Measurements from ENCODE around the gene CASP10. TPM values are rescaled to one million over a fixed set of nuclear protein-coding genes. Genes with fewer than 3 reads are reported as not detected.

Gene CASP10
- total RNA-seq, 2 experiments from 2014 or later, result 40.7 to 42.8 TPM

DNA sequence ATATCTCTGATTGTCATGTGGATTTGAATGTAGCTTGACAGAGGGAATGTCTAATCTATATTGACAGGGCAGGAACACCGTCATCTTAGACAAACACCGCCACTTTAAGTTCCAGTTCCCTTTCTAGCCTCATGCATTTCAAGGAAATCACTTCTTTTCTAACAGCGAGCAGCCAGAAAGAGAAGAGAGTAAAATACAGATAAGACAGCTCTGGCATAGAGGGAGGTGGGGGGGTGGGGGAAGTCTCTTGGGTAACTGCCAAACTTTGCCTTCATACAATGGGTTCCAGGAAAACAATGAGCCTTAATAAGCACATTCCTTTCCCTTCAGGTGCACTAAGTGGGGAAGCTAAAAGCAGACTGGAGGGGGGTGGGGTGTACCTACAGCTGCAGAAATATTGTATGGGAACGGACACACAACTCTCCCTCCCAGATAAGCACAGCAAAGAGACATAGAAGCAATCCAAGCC, 37.2 kb downstream of the CASP10 start:
- DNase-seq (no peak), ATAC-seq (no peak)
- H3K4me3 Mint-ChIP-seq, result no peak overlapping the region
- peaks cover 66% of the 10 kb centered on the region for H3K36me3 Mint-ChIP-seq (ENCODE audit: low read depth)
- H3K27ac Mint-ChIP-seq, result peak overlapping the region; percentile 39
- ChIA-PET CTCF (interaction anchor here (1.0 to 6.3 kb wide), 5 partner anchors 8 to 319 kb away, joined by 3 to 72 read pairs (median 4); partner anchors contain the start of gene CASP10), POLR2A (interaction anchor here (1.4 to 1.9 kb wide), 2 partner anchors 12 to 13 kb away, joined by 3 to 6 read pairs; no protein-coding TSS in a partner anchor)
- H3K9me3 Mint-ChIP-seq (ENCODE audit: insufficient read depth), result no peaks in the 10 kb centered on the region
- H3K27me3 Mint-ChIP-seq (ENCODE audit: low read depth), result no peaks in the 10 kb centered on the region
- H3K4me1 Mint-ChIP-seq (ENCODE audit: low read depth), result peaks cover 39% of the 10 kb centered on the region

- H3K9me3 Mint-ChIP-seq (ENCODE audit: insufficient read depth), result no peaks in the 10 kb centered on the region
- POLR2A ChIA-PET, result interaction anchor here (1.0 kb wide), 1 partner anchor 41 kb away, joined by 4 read pairs; the partner anchor contains the start of gene CASP10
- peak; percentile 46 for ATAC-seq
- peak overlapping the region; percentile 23 for H3K4me3 Mint-ChIP-seq
- H3K36me3 Mint-ChIP-seq (ENCODE audit: low read depth), result peaks cover 49% of the 10 kb centered on the region
- no peak for DNase-seq
- H3K27ac Mint-ChIP-seq, result peak overlapping the region; percentile 78
- H3K27me3 Mint-ChIP-seq (ENCODE audit: low read depth), result no peaks in the 10 kb centered on the region
- H3K4me1 Mint-ChIP-seq (ENCODE audit: low read depth), result peaks cover 44% of the 10 kb centered on the region
- CTCF ChIA-PET, result interaction anchor here (1.1 to 6.3 kb wide), 5 partner anchors 9 to 46 kb away, joined by 4 to 72 read pairs (median 7); partner anchors contain the start of gene CASP10
These were observed 40.4 kb downstream of the CASP10 start for GRCh38 chr2:201223089-201224073.

GRCh38 chr2:201228271-201228911, 45.5 kb downstream of the CASP10 start:
- Mint-ChIP-seq H3K9me3 (ENCODE audit: insufficient read depth) (no peaks in the 10 kb centered on the region), H3K4me1 (ENCODE audit: low read depth) (peaks cover 49% of the 10 kb centered on the region), H3K27me3 (ENCODE audit: low read depth) (no peaks in the 10 kb centered on the region), H3K4me3 (peak overlapping the region; percentile 34), H3K27ac (peak overlapping the region; percentile 78), H3K36me3 (ENCODE audit: low read depth) (peaks cover 8% of the 10 kb centered on the region)
- POLR2A ChIA-PET, result interaction anchor here (1.1 to 1.8 kb wide), 2 partner anchors 32 to 45 kb away, joined by 4 read pairs; partner anchors contain the start of genes CASP10 and CASP8
- ATAC-seq (no peak), DNase-seq (no peak)
- CTCF ChIA-PET, result interaction anchor here (1.3 to 3.9 kb wide), 3 partner anchors 33 to 51 kb away, joined by 3 to 36 read pairs (median 7); partner anchors contain the start of gene CASP10

GRCh38 chr2:201228912-201229290, 46.0 kb downstream of the CASP10 start:
- POLR2A ChIA-PET, result interaction anchor here (1.1 to 2.0 kb wide), 2 partner anchors 31 to 46 kb away, joined by 4 to 8 read pairs; partner anchors contain the start of genes CASP10 and CASP8
- H3K4me1 Mint-ChIP-seq (ENCODE audit: low read depth), result peaks cover 46% of the 10 kb centered on the region

GRCh38 chr2:201231781-201232466, 49.0 kb downstream of the CASP10 start:
- POLR2A ChIA-PET, result interaction anchor here (0.8 to 7.1 kb wide), 21 partner anchors 12 to 344 kb away, joined by 3 to 221 read pairs (median 6); partner anchors contain the start of genes CASP10, CASP8, CFLAR and NIF3L1

More at GRCh38 chr2:201228912-201229290, 46.0 kb downstream of the CASP10 start:
- peaks cover 9% of the 10 kb centered on the region for H3K36me3 Mint-ChIP-seq (ENCODE audit: low read depth)
- CTCF ChIA-PET, result interaction anchor here (1.0 to 3.9 kb wide), 5 partner anchors 24 to 51 kb away, joined by 3 to 36 read pairs (median 4); partner anchors contain the start of gene CASP10
- peak overlapping the region; percentile 78 for H3K27ac Mint-ChIP-seq
- no peak for ATAC-seq
- H3K9me3 Mint-ChIP-seq (ENCODE audit: insufficient read depth), result no peaks in the 10 kb centered on the region
- DNase-seq, result peak; percentile 41
- no peaks in the 10 kb centered on the region for H3K27me3 Mint-ChIP-seq (ENCODE audit: low read depth)
- peak overlapping the region; percentile 34 for H3K4me3 Mint-ChIP-seq

DNA sequence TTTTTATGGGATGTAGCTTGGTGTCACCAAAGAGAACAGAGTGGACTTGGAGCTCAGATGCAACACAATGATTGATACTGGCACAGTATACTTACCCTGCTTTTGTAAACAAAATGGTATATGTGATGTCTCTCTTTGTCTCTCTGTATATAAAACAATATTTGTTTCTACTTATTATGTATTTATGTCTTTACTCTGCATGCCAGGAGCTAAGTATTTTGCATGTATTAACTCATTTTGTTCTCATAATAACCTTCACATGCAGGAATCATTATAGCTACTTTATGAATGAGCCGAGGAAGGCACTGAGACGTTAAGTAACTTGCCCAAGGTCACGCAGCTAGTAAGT, 49.5 kb downstream of the CASP10 start:
- ChIA-PET POLR2A (interaction anchor here (0.8 to 7.1 kb wide), 25 partner anchors 12 to 519 kb away, joined by 3 to 221 read pairs (median 6); partner anchors contain the start of genes CASP10, CASP8, CFLAR and CLK1), CTCF (interaction anchor here (0.6 to 4.6 kb wide), 66 partner anchors 10 to 936 kb away, joined by 3 to 455 read pairs (median 6); partner anchors contain the start of genes ALS2, CASP10, CASP8 and CFLAR)
- DNase-seq (no peak), ATAC-seq (no peak)
- peak overlapping the region; percentile 98 for H3K4me3 Mint-ChIP-seq
- no peaks in the 10 kb centered on the region for H3K27me3 Mint-ChIP-seq (ENCODE audit: low read depth)
- H3K36me3 Mint-ChIP-seq (ENCODE audit: low read depth), result peaks cover 27% of the 10 kb centered on the region
- H3K9me3 Mint-ChIP-seq (ENCODE audit: insufficient read depth), result no peaks in the 10 kb centered on the region
- peaks cover 57% of the 10 kb centered on the region for H3K4me1 Mint-ChIP-seq (ENCODE audit: low read depth)
- peak overlapping the region; percentile 89 for H3K27ac Mint-ChIP-seq

More at GRCh38 chr2:201231781-201232466, 49.0 kb downstream of the CASP10 start:
- CTCF ChIA-PET, result interaction anchor here (0.6 to 4.6 kb wide), 67 partner anchors 10 to 936 kb away, joined by 3 to 455 read pairs (median 6); partner anchors contain the start of genes ALS2, CASP10, CASP8 and CFLAR
- ATAC-seq (peak; percentile 55), DNase-seq (peak; percentile 96)
- H3K4me3 Mint-ChIP-seq, result peak overlapping the region; percentile 98
- H3K27ac Mint-ChIP-seq, result peak overlapping the region; percentile 89
- H3K9me3 Mint-ChIP-seq (ENCODE audit: insufficient read depth), result no peaks in the 10 kb centered on the region
- no peaks in the 10 kb centered on the region for H3K27me3 Mint-ChIP-seq (ENCODE audit: low read depth)
- peaks cover 23% of the 10 kb centered on the region for H3K36me3 Mint-ChIP-seq (ENCODE audit: low read depth)
- peaks cover 53% of the 10 kb centered on the region for H3K4me1 Mint-ChIP-seq (ENCODE audit: low read depth)

DNA sequence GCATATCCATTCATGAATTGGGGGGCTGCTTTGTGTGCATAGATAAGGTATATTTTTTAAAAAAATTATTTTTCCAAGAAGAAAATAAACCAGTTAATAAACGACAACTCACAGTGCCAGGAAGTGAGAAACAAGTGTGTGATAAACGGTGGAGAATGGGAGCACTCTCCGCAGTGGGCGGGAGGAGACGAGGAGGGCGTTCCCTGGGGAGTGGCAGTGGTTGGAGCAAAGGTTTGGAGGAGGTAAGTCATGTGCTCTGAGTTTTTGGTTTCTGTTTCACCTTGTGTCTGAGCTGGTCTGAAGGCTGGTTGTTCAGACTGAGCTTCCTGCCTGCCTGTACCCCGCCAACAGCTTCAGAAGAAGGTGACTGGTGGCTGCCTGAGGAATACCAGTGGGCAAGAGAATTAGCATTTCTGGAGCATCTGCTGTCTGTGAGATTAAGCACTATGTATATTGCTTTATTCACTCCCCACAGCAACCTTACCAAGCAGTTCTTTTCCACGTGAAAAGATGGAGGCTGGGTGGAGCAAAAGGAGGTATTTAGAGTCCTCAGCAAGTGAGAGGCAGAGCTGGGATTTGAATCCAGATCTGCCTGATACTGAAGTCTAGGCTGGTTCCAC, 50.4 kb downstream of the CASP10 start:
- Mint-ChIP-seq H3K27ac (peak overlapping the region; percentile 96), H3K4me1 (ENCODE audit: low read depth) (peaks cover 60% of the 10 kb centered on the region), H3K27me3 (ENCODE audit: low read depth) (no peaks in the 10 kb centered on the region), H3K4me3 (peak overlapping the region; percentile 98), H3K9me3 (ENCODE audit: insufficient read depth) (no peaks in the 10 kb centered on the region), H3K36me3 (ENCODE audit: low read depth) (peaks cover 35% of the 10 kb centered on the region)
- DNase-seq (peak; percentile 94), ATAC-seq (peak; percentile 92)
- CTCF ChIA-PET, result interaction anchor here (0.8 to 4.6 kb wide), 35 partner anchors 9 to 520 kb away, joined by 3 to 455 read pairs (median 9); partner anchors contain the start of genes CASP10, CASP8, CFLAR and CLK1
- POLR2A ChIA-PET, result interaction anchor here (0.6 to 7.1 kb wide), 29 partner anchors 13 to 1037 kb away, joined by 3 to 221 read pairs (median 5); partner anchors contain the start of genes ALS2, CASP10, CASP8 and CFLAR

DNA sequence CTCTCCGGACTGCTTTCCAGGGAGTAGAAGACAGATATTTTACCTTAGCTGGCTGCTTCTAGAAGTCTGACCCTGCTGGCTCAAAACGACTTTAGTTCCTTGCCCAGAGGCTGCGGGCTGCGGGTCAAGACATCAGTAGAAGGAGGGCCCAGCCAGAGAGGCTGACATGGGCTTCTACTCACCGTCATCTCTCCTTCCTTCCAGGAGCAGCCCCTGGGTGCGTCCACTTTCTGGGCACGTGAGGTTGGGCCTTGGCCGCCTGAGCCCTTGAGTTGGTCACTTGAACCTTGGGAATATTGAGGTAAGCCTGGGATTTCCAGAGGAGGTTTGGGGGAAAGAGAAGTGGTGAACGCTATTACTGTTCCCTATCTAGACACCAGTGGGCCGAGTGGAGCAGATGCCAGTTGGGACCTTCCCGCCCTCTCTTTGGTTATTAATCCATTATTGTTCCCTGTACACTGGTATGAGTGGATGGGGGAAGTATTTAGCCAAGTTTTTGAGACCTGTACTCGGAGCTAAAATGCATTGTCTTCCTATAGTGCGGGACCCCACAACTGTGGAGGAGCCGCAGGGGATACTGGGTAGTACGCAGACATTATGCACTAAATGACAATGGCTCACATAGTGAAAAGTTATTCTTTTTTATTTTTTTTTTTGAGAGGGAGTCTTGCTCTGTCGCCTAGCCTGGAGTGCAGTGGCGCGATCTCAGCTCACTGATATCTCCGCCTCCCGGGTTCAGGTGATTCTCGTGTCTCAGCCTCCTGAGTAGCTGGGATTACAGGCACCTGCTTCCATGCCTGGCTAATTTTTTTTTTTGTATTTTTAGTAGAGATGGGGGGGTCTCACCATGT, 51.1 kb downstream of the CASP10 start:
- H3K9me3 Mint-ChIP-seq (ENCODE audit: insufficient read depth), result no peaks in the 10 kb centered on the region
- POLR2A ChIA-PET, result interaction anchor here (0.6 to 7.1 kb wide), 28 partner anchors 13 to 1036 kb away, joined by 3 to 221 read pairs (median 4); partner anchors contain the start of genes ALS2, CASP10, CASP8 and CFLAR
- peaks cover 53% of the 10 kb centered on the region for H3K4me1 Mint-ChIP-seq (ENCODE audit: low read depth)

GRCh38 chr2:201234663-201235135, 51.8 kb downstream of the CASP10 start:
- peaks cover 42% of the 10 kb centered on the region for H3K36me3 Mint-ChIP-seq (ENCODE audit: low read depth)
- CTCF ChIA-PET, result interaction anchor here (1.0 to 4.6 kb wide), 13 partner anchors 19 to 333 kb away, joined by 3 to 455 read pairs (median 38); partner anchors contain the start of genes CASP10, CASP8, CFLAR and HYCC2
- peak overlapping the region; percentile 96 for H3K27ac Mint-ChIP-seq
- peak overlapping the region; percentile 98 for H3K4me3 Mint-ChIP-seq
- no peaks in the 10 kb centered on the region for H3K9me3 Mint-ChIP-seq (ENCODE audit: insufficient read depth)
- peaks cover 52% of the 10 kb centered on the region for H3K4me1 Mint-ChIP-seq (ENCODE audit: low read depth)
- ATAC-seq (no peak), DNase-seq (no peak)
- H3K27me3 Mint-ChIP-seq (ENCODE audit: low read depth), result no peaks in the 10 kb centered on the region
- POLR2A ChIA-PET, result interaction anchor here (0.8 to 7.1 kb wide), 11 partner anchors 14 to 371 kb away, joined by 3 to 221 read pairs (median 7); partner anchors contain the start of genes CASP10, CASP8, CLK1 and NIF3L1

More for the DNA sequence above, 51.1 kb downstream of the CASP10 start:
- ATAC-seq, result peak; percentile 25
- Mint-ChIP-seq H3K27me3 (ENCODE audit: low read depth) (no peaks in the 10 kb centered on the region), H3K36me3 (ENCODE audit: low read depth) (peaks cover 37% of the 10 kb centered on the region), H3K27ac (peak overlapping the region; percentile 96), H3K4me3 (peak overlapping the region; percentile 98)
- DNase-seq, result peak; percentile 40
- CTCF ChIA-PET, result interaction anchor here (0.9 to 4.6 kb wide), 25 partner anchors 9 to 521 kb away, joined by 3 to 455 read pairs (median 14); partner anchors contain the start of genes CASP10, CASP8, CFLAR and HYCC2

Measured in activated CD8-positive, alpha-beta T cell treated with anti-CD3 and anti-CD28 coated beads, Interleukin-2, amount 10 ng/mL, durations not matched to agents 7 days and 5 days (primary cell).